Astrocyte of the spinal cord (primary cell): Measurements from ENCODE around the gene SPCS3.
"Not testable (repeated sequence)": the region's sequence is repeated elsewhere in the genome, so short reads cannot be mapped to it uniquely, and the experiment has no call there.

Experiments
- DNase-seq: peaks from one replicate; pipeline ENCODE4 v3.0.0; 2011; ENCODE audit warnings: low read depth, low spot score
- H3K4me3 ChIP-seq: 2 replicates; pipeline ENCODE4 v1.5.1; 2011; ENCODE audit warnings: low read depth, mild to moderate bottlenecking, low read length, moderate library complexity
- CTCF ChIP-seq: IDR thresholded peaks from 2 replicates; pipeline ENCODE4 v1.5.1; 2012; ENCODE audit warnings: low read depth, mild to moderate bottlenecking, low read length, inconsistent platforms
- in situ Hi-C: cut with HindIII; loops from 2 replicates; pipeline ENCODE4 v1.10.0; 2017; ENCODE audit warnings: low sequenced_read_pairs

SPCS3 gene

GRCh38 chr4:176277162-176277904 is 42.4 kb upstream of the SPCS3 start:
- peak; percentile 75 for DNase-seq
- no peak overlapping the region for H3K4me3 ChIP-seq
- in situ Hi-C loops = no loop called here
- TF ChIP-seq CTCF = peak; percentile 70

GRCh38 chr4:176279560-176279959 is 40.2 kb upstream of the SPCS3 start:
- DNase-seq, H3K4me3 ChIP-seq, in situ Hi-C loops: not testable (repeated sequence)

GRCh38 chr4:176286728-176287127 is 33.0 kb upstream of the SPCS3 start:
- no peak for TF ChIP-seq CTCF
- no peak overlapping the region for H3K4me3 ChIP-seq
- no peak for DNase-seq
- in situ Hi-C loops = no loop called here

GRCh38 chr4:176287546-176287945 is 32.2 kb upstream of the SPCS3 start:
- TF ChIP-seq CTCF = no peak
- no peak overlapping the region for H3K4me3 ChIP-seq
- in situ Hi-C loops = no loop called here
- no peak for DNase-seq

GRCh38 chr4:176288020-176288419 is 31.7 kb upstream of the SPCS3 start:
- no peak for TF ChIP-seq CTCF
- no peak overlapping the region for H3K4me3 ChIP-seq
- in situ Hi-C loops = no loop called here
- DNase-seq = no peak

GRCh38 chr4:176289561-176289960 is 30.2 kb upstream of the SPCS3 start:
- in situ Hi-C loops = no loop called here
- TF ChIP-seq CTCF = no peak
- no peak overlapping the region for H3K4me3 ChIP-seq
- DNase-seq = no peak

- no peak for TF ChIP-seq CTCF
- no peak for DNase-seq
- no peak overlapping the region for H3K4me3 ChIP-seq
- in situ Hi-C loops = no loop called here
Observed at GRCh38 chr4:176290520-176290919, 29.2 kb upstream of the SPCS3 start.
